HG02610 (cell line): ENCODE results near the gene WDR19.
"Not testable (repeated sequence)": the region's sequence is repeated elsewhere in the genome, so short reads cannot be mapped to it uniquely, and the experiment has no call there.

Experiments used
- ATAC-seq: cut with Tn5 transposase; IDR thresholded peaks from one replicate; pipeline ENCODE4 v1.9.1; 2021; ENCODE audit warnings: mild to moderate bottlenecking, moderate library complexity; ENCODE audit not compliant: unreplicated experiment

Gene WDR19

DNA sequence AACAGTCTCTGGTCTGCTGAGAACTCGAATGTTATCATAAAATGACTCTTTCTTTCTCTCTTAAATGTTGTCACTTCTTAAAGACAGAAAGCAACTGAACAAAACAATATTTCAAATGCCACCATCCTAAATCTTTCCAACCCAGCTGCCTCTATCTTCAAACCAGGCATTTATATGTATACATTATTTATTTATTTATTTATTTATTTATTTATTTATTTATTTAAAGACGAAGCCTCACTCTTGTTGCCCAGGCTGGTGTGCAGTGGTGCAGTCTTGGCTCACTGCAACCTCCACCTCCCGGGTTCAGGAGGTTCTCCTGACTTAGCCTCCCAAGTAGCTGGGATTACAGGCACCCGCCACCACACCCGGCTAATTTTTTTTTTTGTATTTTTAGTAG, 110.1 kb downstream of the WDR19 start:
- ATAC-seq: not testable (repeated sequence)

DNA sequence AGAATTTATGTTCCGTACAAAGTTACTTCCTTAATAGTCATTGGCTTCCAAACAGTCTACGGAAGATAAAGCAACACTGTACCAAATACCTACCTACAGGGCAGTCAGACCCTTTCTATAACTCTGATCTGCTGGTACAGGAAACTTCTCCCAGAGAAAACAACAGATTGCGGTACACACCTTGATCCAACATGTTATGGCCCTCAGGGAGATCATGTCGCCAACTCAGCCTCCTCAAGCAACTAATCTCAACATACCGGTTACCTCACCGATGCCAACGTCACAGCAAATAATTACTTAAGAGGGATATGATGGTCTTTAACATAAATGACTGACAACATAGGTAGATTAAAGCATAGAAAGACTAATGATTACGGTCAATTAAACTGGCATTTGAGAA, 113.5 kb downstream of the WDR19 start:
- ATAC-seq: no peak

DNA sequence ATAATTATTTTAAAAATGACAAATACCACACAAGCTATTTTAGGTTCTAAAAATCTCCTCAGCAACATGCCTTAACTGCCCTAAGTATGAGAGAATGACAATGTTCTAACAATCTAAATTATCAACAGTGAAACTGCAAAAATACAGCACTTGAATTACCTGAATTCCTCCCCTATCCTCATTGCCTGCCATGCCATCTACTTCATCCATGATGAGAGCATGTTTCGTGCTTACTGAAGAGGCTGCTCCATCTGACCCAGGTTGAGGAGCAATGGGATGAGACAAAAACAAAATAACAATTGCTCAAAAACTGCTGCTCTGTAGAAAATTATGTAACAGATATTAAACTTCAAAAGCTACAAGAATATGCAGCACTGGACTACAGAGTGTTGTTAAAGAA, 120.6 kb downstream of the WDR19 start:
- ATAC-seq: no peak

DNA sequence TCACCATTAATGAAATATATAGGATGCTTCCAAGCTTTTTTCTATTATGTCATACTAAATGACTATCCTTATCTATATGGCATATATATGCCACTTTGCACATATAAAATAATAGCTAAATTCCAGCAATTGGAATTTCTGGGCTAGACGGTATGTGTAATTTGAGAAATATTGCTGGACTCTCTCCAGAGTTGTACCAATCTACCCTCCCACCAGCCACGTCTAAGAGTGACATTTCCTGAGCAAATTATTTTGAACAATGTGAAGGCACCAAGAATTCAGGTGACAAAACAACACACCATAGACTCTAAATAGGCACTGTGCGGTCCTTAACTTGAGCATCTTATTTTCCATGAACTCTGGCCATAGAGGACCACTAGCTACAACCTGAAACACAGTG, 121.5 kb downstream of the WDR19 start:
- ATAC-seq: no peak

DNA sequence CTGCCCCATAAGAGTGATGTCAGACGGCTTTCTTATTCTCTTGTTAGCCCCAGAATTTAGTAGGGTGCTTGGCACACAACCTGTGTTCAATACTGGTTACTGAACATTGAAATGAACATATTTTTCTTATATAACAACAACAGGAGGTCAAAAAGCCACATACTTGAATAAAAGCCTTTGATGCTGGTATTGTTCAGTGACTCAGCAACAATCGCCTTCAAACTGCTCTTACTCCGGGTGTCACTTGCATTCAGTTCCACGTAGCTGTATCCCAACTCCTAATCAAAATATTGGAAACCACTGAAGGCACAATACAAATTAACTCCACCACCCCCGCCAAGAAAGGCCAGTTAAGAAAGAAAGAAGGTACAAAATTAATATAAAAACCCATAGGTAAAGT, 122.3 kb downstream of the WDR19 start:
- no peak for ATAC-seq

DNA sequence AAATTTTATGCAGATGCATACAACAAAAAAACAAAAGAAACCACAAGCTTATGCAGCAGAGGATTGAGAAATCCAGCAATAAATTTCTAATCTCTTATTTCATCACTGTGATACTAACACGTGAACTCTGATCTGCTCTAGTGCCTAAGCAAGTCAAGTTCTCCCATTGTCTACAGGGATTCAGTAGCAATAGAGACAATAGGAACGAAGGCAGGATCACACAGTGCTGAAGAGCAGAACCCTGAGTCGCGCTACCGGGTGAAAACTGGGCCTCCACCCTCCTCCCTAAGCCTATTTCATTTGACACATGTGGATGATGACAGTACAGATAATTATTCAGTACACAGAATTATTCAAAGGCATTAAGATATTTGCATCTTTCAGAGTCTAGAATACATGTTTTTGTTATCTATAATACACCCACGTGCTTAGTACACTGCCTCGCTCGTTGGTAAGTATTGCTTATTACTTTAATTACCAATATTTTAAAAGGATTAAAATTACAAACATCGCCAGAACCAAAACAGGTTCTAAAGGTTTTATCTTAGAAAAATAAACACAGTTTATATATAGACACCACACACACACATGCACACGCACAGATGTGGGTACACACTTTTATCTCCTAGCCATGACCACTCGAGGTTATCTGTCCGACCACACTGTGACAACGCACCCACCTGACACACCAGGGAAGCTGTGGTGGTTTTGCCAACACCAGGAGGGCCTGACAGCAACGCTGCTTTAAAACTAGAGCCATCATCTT, 123.8 kb downstream of the WDR19 start:
- ATAC-seq: no peak

DNA sequence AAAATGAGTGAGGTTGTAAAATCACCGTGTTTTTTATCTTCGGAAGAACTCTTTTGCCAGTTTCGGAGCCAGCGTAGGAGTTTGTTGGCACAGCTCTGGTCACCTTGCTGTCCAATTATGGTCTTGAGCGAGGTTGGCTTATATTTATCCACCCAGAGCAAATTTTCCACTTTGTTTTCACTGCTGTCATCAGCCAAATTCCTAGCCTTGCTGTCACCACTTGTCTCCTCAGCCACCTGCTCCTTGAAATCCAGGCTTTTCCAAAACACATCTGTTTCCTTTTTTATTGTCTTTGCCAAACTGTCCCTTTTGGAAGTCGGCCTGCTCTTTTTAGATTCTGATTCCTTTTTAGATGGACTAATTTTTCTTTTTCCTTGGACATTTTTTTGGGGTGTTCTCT, 126.3 kb downstream of the WDR19 start:
- ATAC-seq: no peak

DNA sequence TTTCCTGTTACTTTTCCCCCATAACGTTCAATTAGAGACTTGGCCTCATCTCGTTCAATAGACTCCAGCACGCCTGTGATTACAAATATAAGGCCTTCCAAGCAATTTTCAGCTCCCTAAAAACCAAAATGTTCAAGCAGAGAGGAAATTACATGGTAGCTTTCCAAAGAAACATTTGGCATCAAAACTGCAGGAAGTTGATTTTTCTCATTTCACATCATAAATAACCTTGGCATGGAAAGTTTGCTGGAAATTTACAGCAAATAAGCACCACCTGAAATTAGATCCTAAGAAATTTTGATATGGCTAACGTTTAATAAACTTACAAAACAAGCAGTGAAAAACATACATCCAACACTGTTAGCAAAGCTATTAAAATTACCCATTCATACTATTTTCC, 130.5 kb downstream of the WDR19 start:
- no peak for ATAC-seq

DNA sequence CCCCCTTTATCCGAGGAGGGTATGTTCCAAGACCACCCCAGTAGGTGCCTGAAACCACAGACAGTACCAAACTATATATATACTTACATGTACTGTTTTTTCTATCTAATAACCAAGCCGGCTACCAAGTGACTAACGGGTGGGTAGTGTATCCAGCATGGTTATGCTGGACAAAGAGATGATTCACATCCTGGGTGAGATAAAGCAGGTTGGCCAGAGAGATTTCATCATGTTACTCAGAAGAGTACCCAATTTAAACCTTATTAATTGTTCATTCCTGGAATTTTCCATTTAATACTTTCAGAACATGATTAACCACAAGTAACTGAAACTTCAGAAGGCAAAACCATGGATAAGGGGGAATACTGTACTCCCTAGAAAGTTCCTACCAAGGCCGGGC, 137.3 kb downstream of the WDR19 start:
- ATAC-seq: no peak

DNA sequence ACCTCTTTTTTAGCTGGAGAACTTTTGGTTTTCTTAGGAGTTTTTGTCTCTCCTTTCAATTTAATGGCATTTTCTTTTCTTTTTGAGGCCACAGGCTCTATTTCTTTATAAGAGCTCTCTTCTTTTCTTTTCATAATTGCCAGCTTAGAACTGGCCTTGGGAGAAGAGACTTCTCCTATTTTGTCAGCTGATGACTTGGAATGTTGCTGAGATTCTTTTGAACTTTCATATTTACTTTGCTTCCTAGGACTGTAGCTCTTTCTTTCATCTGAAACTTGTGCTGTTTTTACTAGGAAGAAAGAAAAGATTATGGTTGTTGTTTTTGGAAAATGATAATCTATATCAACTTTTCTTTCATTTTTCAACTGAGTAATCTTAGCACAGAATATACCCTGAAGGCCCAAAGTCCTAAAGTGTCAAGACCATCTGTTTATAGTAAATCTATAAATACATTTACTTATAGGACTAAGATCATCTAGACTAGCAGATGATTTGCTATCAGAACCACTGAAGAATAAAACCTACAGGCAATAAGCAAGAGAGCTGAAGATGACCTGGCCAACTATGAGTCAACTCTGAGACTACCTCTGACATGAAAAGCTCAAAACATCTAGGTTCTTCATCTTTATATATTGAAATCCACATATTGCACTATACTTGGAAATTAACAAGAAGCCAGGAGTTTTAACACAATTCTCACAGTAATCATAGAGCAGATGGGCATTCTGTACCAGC, 138.2 kb downstream of the WDR19 start:
- no peak for ATAC-seq

DNA sequence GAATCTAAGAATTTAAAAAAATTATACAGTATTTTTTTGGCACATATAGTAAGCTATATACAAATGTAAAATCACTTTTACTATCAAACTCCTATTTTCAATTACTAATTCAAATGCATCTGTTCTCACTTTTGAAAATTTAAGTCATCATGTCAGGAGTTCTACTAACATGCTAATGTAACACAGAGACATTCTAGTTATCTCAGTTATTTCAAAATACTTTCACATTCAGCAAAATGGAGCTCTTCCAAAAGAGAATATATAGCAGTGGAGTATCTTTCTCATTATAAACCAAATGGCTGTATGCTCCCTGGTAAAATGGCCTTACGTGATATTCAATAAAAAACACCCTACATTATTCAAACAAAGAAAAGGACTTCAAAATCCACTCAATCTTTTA, 141.5 kb downstream of the WDR19 start:
- no peak for ATAC-seq

DNA sequence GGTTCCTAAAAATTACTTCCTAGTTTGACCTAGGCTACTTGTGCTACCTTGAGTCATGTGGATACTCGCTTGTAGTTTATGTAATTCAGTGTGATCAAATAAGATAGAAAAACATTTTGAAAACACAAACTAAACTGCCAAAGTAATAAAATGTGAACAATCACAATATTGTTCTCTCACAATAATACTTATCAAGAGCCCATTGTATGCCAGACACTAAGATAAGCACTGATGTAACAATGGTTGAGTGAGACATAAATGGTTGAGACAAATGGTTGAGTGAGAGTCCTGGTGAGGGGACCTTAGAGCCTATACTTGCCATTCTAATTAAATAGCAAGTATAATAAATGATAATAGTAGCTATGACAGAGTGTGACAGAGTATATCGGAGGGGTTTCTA, 142.1 kb downstream of the WDR19 start:
- ATAC-seq: no peak

DNA sequence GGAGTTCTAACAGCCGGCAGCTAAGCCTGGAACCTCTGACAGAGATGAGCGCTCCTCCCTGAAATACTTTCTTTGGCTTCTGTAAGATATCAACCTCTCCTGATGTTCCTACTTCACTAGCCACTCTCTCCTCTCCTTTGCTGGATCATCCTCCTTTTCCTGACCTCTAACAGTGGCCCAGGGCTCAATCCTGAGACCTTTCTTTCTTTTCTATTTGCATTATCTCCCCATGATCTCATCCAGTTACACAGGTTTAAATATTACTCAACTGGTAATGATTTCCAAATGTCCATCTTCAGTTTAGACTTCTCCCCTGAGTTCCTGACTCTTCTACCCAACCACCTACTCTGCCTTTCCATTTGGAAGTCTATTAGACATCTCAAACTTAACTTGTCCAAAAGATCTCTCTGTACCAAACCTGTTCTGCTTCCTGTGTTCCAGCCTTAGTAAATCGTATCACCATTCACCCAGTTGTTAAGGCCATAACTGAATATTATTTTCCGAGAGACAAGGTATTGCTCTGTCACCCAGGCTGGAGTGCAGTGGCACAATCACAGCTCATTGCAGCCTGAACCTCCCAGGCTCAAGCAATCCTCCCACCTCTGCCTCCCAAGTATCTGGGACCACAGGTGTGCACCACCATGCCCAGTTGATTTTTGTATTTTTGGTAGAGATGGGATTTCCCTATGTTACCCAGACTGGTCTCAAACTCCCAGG, 142.7 kb downstream of the WDR19 start:
- ATAC-seq: no peak

DNA sequence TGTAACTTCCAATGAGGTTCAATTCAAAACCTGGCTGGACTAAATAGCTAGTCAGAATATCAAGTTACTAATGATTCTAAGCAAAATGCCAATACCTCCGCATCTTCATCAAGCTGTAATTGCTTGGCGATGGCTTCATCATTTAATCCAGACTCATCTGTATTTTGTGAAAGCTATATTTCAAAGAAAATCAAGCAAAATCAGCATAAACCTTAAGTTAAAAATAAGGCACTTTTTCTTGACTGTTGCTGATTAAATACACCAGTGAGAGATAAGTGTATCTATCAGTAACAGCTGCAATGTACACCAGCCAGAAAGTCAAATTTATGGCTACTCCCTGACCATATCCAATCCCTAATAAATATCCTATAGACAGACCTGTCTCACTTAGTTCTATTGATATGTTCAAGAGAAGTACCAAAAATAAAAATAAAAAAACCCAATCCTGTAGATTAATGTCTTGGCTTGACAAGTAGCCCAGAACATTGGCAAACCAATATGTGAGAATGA, 144.2 kb downstream of the WDR19 start:
- no peak for ATAC-seq

DNA sequence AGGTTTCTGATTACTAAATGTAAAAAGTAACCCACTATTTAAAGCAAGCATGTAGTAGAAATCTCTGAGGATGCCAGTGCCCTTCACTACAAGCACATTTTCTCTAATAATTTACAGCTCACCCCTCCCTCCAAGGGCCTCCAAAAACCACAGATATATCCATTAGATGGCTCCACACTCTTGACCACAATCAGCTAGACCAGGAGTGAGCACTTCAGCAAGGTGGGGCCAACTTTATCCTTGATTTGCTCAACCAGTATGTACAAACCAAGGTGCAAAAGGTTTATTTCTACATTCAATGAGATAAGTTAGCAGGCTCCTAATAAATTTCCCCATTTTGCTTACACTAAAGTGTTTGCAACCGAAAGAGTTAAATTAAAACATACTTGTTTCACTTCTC, 148.0 kb downstream of the WDR19 start:
- no peak for ATAC-seq

DNA sequence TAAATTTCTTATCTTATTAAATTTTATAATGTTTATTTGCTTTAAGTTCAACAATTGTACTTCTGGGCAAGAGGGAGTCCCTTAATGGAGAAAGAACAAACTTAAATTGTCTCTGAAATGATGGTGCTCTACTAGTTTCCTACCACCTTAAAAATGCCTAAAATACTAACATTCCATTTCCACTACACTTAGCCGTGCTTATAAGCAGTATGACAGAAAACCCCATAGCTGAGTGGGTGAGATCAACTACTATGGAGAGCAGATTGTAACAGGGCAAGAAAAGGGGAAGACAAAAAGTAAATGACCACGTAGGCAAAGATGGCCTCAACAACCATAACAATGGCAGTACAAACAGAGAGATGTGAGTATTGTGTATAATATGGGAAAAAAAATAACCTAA, 148.9 kb downstream of the WDR19 start:
- ATAC-seq: no peak
